GM21515 (cell line): ENCODE measurements around the gene SCN4B.

Experiments
- ATAC-seq: cut with Tn5 transposase; IDR thresholded peaks from one replicate; pipeline ENCODE4 v1.9.1; 2021; ENCODE audit not compliant: unreplicated experiment

Gene SCN4B

GRCh38 chr11:118174006-118174567, 21.5 kb upstream of the SCN4B start:
- ATAC-seq, result no peak

- ATAC-seq, result no peak
These were observed 19.7 kb upstream of the SCN4B start for GRCh38 chr11:118172356-118172755.

DNA sequence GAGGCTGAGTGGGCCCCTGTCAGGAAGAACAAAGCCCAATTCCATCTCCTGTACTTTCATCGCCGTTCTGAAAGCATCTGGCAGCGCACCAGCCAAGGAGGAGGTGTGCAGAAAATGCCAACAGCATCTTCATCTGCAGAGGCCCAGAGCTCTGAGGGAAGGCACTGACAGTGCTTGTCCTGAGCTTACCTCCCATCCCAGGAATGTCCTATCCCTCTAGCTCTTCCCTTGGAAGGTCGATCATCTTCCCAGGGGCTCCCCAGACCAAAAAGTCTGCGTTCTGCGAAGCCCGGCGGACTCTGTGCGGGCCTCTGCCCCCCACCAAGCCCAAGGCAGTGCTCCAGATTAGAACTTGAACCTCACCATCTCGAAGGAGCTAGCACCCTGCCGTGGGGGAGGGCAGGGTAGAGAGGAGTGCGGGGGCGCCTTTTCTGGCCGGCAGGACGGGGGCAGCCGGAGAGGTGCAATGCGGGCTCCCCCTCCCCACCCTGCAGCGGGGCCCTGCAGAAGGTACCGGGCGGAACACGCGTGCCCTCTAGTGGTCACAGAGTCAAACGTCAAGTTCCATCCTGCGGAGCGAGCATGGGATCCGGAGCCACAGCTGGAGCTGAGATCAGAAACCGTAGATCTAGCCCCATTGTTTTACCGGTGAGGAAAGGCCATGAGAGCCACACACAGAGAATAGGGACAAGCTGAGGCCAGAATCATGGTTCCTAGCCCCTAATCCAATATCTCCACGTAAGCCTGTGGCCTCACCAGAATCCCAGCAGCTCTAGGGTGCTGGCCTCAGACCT, 18.8 kb upstream of the SCN4B start:
- no peak for ATAC-seq

DNA sequence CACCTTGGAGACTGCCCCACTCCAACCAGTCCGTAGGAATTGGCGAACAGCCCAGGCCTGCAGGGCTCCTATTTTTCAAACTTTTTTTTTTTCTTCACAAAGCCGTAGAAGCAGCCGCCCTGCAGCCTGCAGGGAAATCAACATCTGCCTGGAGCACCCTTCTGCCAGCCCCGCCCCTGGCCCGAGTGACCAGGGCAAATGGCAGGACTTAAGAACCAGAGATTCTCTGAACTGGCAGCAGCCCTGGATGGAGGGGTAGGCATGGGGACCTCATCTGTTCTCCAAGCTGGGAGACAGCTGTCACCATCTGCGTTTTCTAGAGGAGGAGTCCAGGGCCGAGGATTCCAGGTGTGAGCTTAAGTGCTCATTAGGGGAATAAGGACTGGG, 18.3 kb upstream of the SCN4B start:
- no peak for ATAC-seq

GRCh38 chr11:118170231-118170630, 17.6 kb upstream of the SCN4B start:
- no peak for ATAC-seq

- no peak for ATAC-seq
These were observed 16.9 kb upstream of the SCN4B start for GRCh38 chr11:118169300-118170140.

GRCh38 chr11:118168751-118169150, 16.1 kb upstream of the SCN4B start:
- ATAC-seq, result no peak

GRCh38 chr11:118168316-118168715, 15.7 kb upstream of the SCN4B start:
- no peak for ATAC-seq

- ATAC-seq, result no peak
These were observed 15.3 kb upstream of the SCN4B start for GRCh38 chr11:118167906-118168305.

GRCh38 chr11:118167253-118167652, 14.6 kb upstream of the SCN4B start:
- no peak for ATAC-seq

- ATAC-seq, result no peak
These were observed 14.0 kb upstream of the SCN4B start for GRCh38 chr11:118166641-118167040.

GRCh38 chr11:118164885-118165284, 12.3 kb upstream of the SCN4B start:
- ATAC-seq, result no peak

GRCh38 chr11:118163494-118163893, 10.9 kb upstream of the SCN4B start:
- no peak for ATAC-seq

DNA sequence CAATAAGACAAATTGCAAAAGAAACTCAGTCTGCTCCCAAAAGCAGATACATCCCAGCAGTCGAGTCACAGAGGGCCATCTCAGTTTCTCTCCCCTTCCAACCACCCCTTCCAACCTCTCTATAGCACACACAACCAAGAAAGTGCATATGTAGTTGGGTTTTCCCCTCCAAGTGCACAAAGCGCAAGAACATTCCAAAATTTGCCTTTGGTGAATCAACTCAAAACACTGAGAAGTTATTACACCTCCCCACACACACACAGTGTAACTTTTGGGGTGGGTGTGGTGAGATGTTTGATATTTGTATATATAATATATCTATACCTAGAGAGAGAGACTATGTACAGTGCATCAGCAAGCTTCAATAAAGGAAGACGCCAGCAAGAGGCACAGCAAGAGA, 10.2 kb upstream of the SCN4B start:
- ATAC-seq, result no peak

DNA sequence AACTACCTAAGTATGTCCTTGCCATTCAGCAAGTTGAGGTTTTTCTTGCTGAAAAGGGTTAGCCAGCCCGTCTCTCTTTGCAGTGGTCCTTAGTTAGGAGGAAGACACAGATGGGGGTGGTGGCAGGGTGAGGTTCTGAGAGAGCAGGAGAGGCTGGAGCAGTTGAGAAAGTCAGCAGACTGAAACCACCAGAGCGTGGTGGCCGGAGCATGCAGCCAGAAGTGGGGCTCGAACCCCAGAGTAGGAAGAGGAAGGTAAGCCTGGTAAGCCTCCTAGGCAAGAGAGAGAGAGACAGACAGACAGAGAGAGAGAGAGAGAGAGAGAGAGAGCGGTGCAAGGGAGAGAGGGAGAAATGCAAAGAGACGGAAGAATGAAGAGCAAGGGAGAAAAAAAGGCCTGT, 9.2 kb upstream of the SCN4B start:
- no peak for ATAC-seq

DNA sequence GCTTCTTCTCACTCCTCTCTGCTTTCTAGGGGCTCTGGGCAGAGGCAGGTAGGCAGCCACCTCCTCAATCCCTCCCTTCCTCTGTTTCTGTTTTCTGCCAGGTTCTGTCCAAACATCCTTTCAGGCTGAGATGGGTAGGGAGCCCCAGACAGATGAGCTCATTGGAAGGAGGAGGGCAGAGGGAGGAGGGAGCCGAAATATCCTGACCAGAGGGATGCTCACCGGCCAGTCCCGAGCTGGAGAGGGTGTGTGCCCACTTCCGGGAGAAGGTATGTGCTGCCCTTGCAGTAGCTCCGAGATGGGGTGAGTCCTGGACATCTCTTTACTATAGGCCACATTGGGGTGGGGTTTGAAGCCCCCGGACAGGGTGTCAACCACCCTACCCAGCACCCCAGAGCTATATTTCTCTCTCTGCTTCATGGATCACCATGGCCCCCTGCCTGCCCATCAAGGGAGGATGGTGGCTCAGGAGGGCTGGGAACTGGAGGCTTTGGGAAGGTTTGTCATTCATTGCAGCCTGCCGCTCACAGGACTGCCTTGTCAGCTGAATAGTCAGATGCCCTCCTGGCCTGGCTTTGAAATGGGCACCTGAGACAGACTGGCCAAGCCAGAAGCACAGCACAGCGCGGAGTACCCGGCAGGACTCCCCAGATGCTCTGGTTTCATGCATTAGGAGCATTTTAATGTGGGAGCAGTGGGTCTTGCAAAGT, 4.7 kb upstream of the SCN4B start:
- ATAC-seq, result no peak

- ATAC-seq, result no peak
These were observed 4.0 kb upstream of the SCN4B start for GRCh38 chr11:118156531-118157185.

- ATAC-seq, result no peak
These were observed 3.3 kb upstream of the SCN4B start for GRCh38 chr11:118155776-118156530.

GRCh38 chr11:118154641-118155040, 2.0 kb upstream of the SCN4B start:
- no peak for ATAC-seq

- no peak for ATAC-seq
These were observed 1.4 kb upstream of the SCN4B start for GRCh38 chr11:118153976-118154375.
